GM03348 (cell line): Measurements from ENCODE around the gene SNX14.
A peak's percentile ranks its signal among the peaks of the same experiment; 100 is the strongest.

Experiments
- DNase-seq: peaks from one replicate; pipeline ENCODE4 v3.0.0; 2012; ENCODE audit warnings: low spot score

SNX14 gene

DNA sequence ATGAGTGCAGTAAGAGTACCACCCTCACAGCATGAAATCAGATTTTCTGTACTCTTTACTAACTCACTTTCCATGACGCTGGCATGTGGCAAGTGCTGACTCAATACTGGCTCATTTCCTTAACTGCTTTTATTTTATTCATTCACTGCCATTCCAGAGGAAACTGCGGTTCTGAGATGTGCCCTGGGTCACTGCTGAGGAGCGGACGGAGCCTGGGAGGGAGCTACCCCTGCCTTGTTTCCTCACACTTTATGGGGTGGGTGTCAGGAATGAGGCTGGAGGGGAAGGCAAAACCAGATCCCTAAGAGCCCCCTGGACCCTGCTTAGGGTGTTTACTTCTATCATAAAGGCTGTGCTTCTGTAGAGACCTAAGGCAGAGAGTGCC, 129.4 kb downstream of the SNX14 start:
- peak; percentile 81 for DNase-seq

DNA sequence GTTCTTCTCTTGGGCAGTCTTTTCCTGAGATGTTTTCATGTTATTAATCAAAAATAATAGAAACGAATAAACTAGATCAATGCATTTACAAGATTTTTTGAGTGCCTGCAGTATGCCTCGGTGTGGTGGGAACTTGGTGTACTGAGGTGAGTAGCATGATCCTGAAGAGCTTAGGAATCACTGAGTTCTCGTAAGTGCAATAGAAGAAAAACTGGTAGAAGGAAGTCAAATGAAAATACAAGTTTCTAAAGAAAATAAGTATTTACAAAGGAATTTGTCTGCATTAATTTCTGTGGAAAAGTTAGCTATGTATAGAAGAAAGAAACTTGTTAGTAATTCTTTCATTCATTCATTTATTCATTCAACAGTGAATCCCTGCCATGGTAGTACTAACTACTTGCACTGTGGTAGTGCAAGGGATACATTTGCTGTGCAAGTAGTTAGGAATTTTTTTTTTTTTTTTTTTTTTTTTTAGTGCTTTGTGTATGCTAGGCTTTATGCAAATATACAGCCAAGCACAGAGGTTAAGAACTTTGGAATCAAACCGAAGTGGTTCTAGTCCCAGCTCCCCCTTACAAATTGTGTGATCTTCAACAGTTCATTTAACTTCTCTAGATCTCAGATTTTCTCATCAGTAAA, 129.9 kb downstream of the SNX14 start:
- no peak for DNase-seq

GRCh38 chr6:85462673-85463072, 131.0 kb downstream of the SNX14 start:
- no peak for DNase-seq

- DNase-seq: no peak
Observed at GRCh38 chr6:85461798-85462170, 131.9 kb downstream of the SNX14 start.

DNA sequence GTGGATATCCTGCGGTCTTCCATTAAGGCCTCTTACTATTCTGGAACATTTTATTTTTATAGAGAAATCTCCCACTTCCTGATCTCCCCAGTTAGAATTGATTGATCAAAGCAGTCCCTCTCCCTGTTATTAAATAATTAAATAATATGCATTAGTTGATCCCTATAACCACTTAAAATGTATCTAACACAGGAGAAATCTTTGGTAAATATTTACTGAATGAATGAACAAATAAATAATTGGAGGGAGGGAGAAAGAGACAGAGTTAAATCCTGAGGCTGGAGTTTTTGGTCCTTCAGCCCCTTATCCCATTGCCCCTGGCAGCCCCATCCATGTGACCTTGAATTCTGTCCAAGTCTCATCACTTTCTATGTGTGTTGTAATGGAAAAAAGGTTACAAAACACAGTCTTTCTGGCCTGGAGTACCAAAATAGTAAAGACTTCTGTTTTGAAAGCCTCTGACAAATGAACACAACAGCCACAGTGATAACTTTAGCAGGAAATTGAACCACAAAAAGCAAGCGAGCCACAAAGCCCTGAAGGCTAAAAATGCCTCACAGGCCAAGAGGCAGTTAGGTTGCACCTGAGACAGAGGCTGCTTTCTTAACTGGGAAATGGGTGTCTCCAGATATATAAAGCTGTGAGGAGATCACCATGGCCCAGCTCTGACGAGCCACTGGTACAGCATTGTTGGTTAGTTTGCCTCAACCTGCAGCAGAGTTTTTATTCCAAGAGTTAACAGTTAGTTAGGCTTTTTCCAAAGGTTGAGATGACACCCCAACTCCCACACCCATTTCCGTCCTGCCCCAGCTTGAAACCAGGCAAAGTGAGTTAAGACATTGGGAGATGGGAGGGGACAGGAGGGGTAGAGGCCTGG, 132.5 kb downstream of the SNX14 start:
- no peak for DNase-seq

DNA sequence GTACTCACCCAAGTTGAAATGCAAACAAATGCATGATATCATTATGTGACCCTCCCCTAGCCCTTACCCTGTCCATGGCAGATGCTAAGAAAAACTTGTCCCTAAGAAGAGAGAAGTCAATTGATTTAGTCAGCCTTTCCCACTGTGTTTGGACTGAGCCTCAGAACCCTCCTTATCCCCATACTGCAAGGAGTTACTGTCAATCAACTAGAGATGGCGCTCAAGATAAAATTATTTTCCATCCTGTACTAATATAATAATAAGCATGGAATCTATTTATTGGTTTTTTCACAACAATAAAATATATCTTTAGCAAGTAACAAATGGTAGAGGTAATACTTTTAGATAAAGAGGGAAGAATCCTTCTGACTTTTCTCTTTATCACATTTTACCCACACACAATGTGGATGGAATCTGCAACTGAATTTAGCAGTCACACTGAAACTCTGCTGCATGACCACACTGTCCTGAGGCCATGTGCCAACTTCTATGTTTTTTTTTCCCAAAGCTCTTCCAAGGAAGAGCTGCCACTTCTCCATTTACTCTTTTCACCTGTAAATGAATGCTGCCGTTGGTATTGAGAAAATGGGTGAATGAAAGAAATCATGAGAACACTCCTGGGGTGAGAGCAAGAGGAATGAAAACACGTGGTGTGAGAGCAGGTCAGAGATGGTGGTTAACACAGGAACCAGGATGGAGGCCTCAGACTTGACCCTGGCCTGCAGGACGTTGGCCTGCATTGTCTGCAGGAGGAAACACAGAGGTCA, 133.3 kb downstream of the SNX14 start:
- no peak for DNase-seq

GRCh38 chr6:85459224-85459901, 134.3 kb downstream of the SNX14 start:
- peak; percentile 70 for DNase-seq

- DNase-seq: no peak
Observed at GRCh38 chr6:85458782-85459181, 134.9 kb downstream of the SNX14 start.

- DNase-seq: no peak
Observed at GRCh38 chr6:85458184-85458583, 135.5 kb downstream of the SNX14 start.

DNA sequence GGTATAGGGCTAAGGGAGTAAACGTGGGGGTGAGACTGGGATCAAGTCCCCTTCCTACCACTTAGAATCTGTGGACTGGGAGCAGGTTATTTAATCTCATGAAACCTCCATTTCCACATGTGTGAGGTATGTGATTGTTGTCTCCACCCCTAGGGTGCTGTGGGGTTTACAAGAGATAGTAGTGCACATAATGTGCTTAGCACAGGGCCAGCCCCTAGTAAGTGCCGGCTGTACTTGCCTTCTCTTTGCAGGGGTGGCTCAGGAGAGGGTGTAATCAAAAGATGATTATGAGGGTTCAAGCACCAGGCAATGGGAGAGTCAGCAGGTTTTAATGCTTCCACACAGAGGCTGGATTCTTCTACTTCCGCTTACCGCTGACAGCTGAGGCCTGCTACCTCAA, 136.9 kb downstream of the SNX14 start:
- no peak for DNase-seq
